Caco-2 (cell line): Measurements from ENCODE around the gene MON2. TPM values are rescaled to one million over a fixed set of nuclear protein-coding genes. Genes with fewer than 3 reads are reported as not detected.

Experiments used
- BruUV-seq: library from RNA; stranded (reverse); fragments of 400-500 nt; replicated peaks from 2 replicates; lab custom pipeline; 2021; lab: Mats Ljungman, UMichigan
- CTCF ChIA-PET: fragments of 300-600 bp; sonication (Branson Sonifier 250); formaldehyde crosslinking; loops from one replicate; lab custom pipeline; 2022; ENCODE audit warnings: antibody characterized with exemption; lab: Charles Lee
- POLR2A ChIA-PET: fragments of 300-600 bp; sonication (Branson Sonifier 250); formaldehyde crosslinking; loops from one replicate; lab custom pipeline; 2022; ENCODE audit warnings: antibody characterized with exemption; lab: Charles Lee
- DNase-seq, 2 experiments: peaks; one replicate each; pipeline versions ENCODE4 v3.0.0 to v3.0.0-alpha.2; 2020 to 2022
- H3K27me3 ChIP-seq: replicated peaks from 2 replicates; pipeline ENCODE4 v1.6.0; 2011; ENCODE audit warnings: low read length; ENCODE audit not compliant: control insufficient read depth, insufficient read depth
- H3K36me3 ChIP-seq: 2 replicates; pipeline ENCODE4 v1.5.1; 2011; ENCODE audit warnings: low read length; ENCODE audit not compliant: control insufficient read depth, insufficient read depth
- H3K4me1 ChIP-seq: fragments of 250-450 bp; sonication (Bioruptor Pico); 2 replicates; pipeline ENCODE4 v1.5.1; 2020; ENCODE audit warnings: mild to moderate bottlenecking
- H3K4me3 ChIP-seq: 2 replicates; pipeline ENCODE4 v1.5.1; 2011; ENCODE audit warnings: low read depth, mild to moderate bottlenecking, control low read depth, low read length
- H3K9me3 ChIP-seq: fragments of 250-450 bp; sonication (Bioruptor Pico); 2 replicates; pipeline ENCODE4 v1.5.1; 2020; ENCODE audit warnings: mild to moderate bottlenecking, moderate library complexity
- H3K27ac Mint-ChIP-seq: one replicate; pipeline ENCODE4 v1.8.0; 2022; ENCODE audit warnings: mixed read lengths; ENCODE audit not compliant: unreplicated experiment
- H3K27me3 Mint-ChIP-seq: one replicate; pipeline ENCODE4 v1.8.0; 2022; ENCODE audit warnings: mixed read lengths; ENCODE audit not compliant: insufficient read depth, unreplicated experiment
- H3K36me3 Mint-ChIP-seq: one replicate; pipeline ENCODE4 v1.8.0; 2022; ENCODE audit warnings: mild to moderate bottlenecking, mixed read lengths; ENCODE audit not compliant: insufficient read depth, unreplicated experiment
- H3K4me1 Mint-ChIP-seq: one replicate; pipeline ENCODE4 v1.8.0; 2022; ENCODE audit warnings: low read depth, mixed read lengths; ENCODE audit not compliant: unreplicated experiment
- H3K4me3 Mint-ChIP-seq: one replicate; pipeline ENCODE4 v1.8.0; 2022; ENCODE audit warnings: mild to moderate bottlenecking, moderate library complexity, mixed read lengths; ENCODE audit not compliant: unreplicated experiment
- H3K9me3 Mint-ChIP-seq: one replicate; pipeline ENCODE4 v1.8.0; 2022; ENCODE audit warnings: mixed read lengths; ENCODE audit not compliant: unreplicated experiment
- CTCF ChIP-seq, 2 experiments: fragments of 200-600 bp in 1 of 2; IDR thresholded peaks; 1 replicate in 1 of 2; 2 replicates in 1 of 2; pipeline versions ENCODE4 v1.5.1 to v1.8.0; 2011 to 2022; ENCODE audit warnings: antibody characterized with exemption in 1 of 2, control low read depth in 1 of 2, inconsistent platforms in 1 of 2, low read depth in 1 of 2, low read length in 1 of 2, mild to moderate bottlenecking in 1 of 2, moderate library complexity in 1 of 2; ENCODE audit not compliant: insufficient read depth in 1 of 2, severe bottlenecking in 1 of 2, unreplicated experiment in 1 of 2
- intact Hi-C: fragments of 100-400 bp; cut with micrococcal nuclease; formaldehyde crosslinking; loops from one replicate; pipeline ENCODE4 v1.10.0; 2022; ENCODE audit not compliant: unreplicated experiment
- total RNA-seq: library from RNA; stranded (reverse); gene quantifications from 2 replicates; pipeline ENCODE4 v1.2.3, GENCODE V29; 2022

MON2 gene
- total RNA-seq, 1 experiment from 2014 or later, result 30.8 TPM

- intact Hi-C loops, result no loop called here
- H3K9me3 Mint-ChIP-seq, result no peaks in the 10 kb centered on the region
- Histone ChIP-seq H3K9me3 (no peaks in the 10 kb centered on the region), H3K4me1 (no peaks in the 10 kb centered on the region), H3K4me3 (no peak overlapping the region), H3K27me3 (no peaks in the 10 kb centered on the region), H3K36me3 (no peaks in the 10 kb centered on the region)
- no peaks in the 10 kb centered on the region for H3K4me1 Mint-ChIP-seq
- H3K27me3 Mint-ChIP-seq, result peaks cover 14% of the 10 kb centered on the region
- no peak overlapping the region for H3K27ac Mint-ChIP-seq
- CTCF ChIA-PET, result no interaction called here
- no peak for DNase-seq
- no peak for TF ChIP-seq CTCF (IDR thresholded peaks at IDR 0.05; ENCODE audit: insufficient read depth in 1 of 2, low read depth in 1 of 2, low read length in 1 of 2, severe bottlenecking in 1 of 2, unreplicated experiment in 1 of 2)
- no peak overlapping the region for H3K4me3 Mint-ChIP-seq
- POLR2A ChIA-PET, result no interaction called here
- BruUV-seq, result no TSS peak
- H3K36me3 Mint-ChIP-seq, result no peaks in the 10 kb centered on the region
Measured at GRCh38 chr12:62429457-62429856, 37.2 kb upstream of the MON2 start.

DNA sequence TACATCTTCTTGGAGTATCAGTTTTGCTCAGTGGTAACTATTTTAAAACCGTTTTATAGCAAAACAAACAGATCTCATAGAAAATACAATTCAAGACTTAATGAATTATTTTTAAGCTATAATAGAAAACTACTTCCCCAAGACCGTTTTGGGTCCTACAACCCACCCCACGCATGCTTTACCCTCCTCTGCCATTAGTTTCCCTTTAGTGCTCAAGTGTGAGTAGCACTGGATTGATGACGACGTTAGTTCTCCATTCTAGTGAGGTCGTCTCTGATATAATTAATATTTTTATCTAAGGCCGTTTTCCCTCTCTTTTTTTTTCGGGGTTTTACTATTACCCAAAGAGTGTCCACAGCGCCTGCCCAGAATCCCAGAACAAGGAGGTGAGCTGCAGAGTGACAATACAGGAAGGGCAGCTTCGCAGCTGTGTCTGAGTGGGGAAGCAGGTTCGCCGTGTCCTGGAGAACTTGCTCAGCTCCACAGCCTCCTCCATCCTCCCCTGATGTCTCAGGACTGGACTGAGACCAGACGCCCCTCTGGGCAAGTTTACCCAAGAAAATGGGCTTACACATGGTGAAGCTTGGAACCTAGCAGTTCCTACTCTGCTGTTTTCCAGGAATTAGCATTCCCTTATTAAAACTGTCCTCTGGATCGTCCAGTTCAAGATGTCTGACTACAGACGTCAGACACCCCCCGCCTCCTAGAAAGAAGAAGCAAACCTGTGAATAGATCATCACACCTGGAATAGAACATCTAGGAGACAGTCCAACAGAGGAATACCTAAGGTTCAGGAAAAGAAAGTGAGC is 31.9 kb upstream of the MON2 start:
- ChIA-PET CTCF (interaction anchor here (1.0 to 2.4 kb wide), 6 partner anchors 8 to 634 kb away, joined by 3 to 9 read pairs (median 4); partner anchors contain the start of genes MON2 and USP15), POLR2A (interaction anchor here (1.2 kb wide), 1 partner anchor 33 kb away, joined by 3 read pairs; no protein-coding TSS in a partner anchor)
- no peaks in the 10 kb centered on the region for H3K9me3 Mint-ChIP-seq
- H3K4me1 Mint-ChIP-seq, result no peaks in the 10 kb centered on the region
- Histone ChIP-seq H3K27me3 (no peaks in the 10 kb centered on the region), H3K4me1 (no peaks in the 10 kb centered on the region), H3K4me3 (peak overlapping the region; percentile 54), H3K36me3 (no peaks in the 10 kb centered on the region), H3K9me3 (no peaks in the 10 kb centered on the region)
- intact Hi-C loops, result loop anchor here (1.0 to 5.0 kb wide), 3 partner anchors 90 to 173 kb away; no protein-coding TSS in a partner anchor
- no peak for TF ChIP-seq CTCF (IDR thresholded peaks at IDR 0.05; ENCODE audit: insufficient read depth in 1 of 2, low read depth in 1 of 2, low read length in 1 of 2, severe bottlenecking in 1 of 2, unreplicated experiment in 1 of 2)
- no peaks in the 10 kb centered on the region for H3K36me3 Mint-ChIP-seq
- peak; percentile 43 to 47 for DNase-seq
- peaks cover 11% of the 10 kb centered on the region for H3K27me3 Mint-ChIP-seq
- H3K4me3 Mint-ChIP-seq, result peak overlapping the region; percentile 93
- BruUV-seq, result no TSS peak
- peak overlapping the region; percentile 39 for H3K27ac Mint-ChIP-seq

GRCh38 chr12:62435303-62436163 is 31.1 kb upstream of the MON2 start:
- H3K4me3 Mint-ChIP-seq, result peak overlapping the region; percentile 93
- no peaks in the 10 kb centered on the region for H3K4me1 Mint-ChIP-seq
- Histone ChIP-seq H3K4me1 (no peaks in the 10 kb centered on the region), H3K9me3 (no peaks in the 10 kb centered on the region), H3K27me3 (no peaks in the 10 kb centered on the region), H3K4me3 (peak overlapping the region; percentile 54), H3K36me3 (no peaks in the 10 kb centered on the region)
- DNase-seq, result peak; percentile 63 to 70
- peak in 1 of 2 experiments; percentile 74 for TF ChIP-seq CTCF (IDR thresholded peaks at IDR 0.05; ENCODE audit: insufficient read depth in 1 of 2, low read depth in 1 of 2, low read length in 1 of 2, severe bottlenecking in 1 of 2, unreplicated experiment in 1 of 2)
- no peaks in the 10 kb centered on the region for H3K9me3 Mint-ChIP-seq
- POLR2A ChIA-PET, result interaction anchor here (1.2 kb wide), 1 partner anchor 32 kb away, joined by 3 read pairs; no protein-coding TSS in a partner anchor
- no peaks in the 10 kb centered on the region for H3K36me3 Mint-ChIP-seq
- no TSS peak for BruUV-seq
- intact Hi-C loops, result loop anchor here (1.0 to 5.0 kb wide), 3 partner anchors 89 to 174 kb away; no protein-coding TSS in a partner anchor
- H3K27ac Mint-ChIP-seq, result peak overlapping the region; percentile 39
- CTCF ChIA-PET, result interaction anchor here (0.6 to 2.4 kb wide), 9 partner anchors 9 to 633 kb away, joined by 3 to 9 read pairs (median 4); partner anchors contain the start of genes MON2 and USP15
- H3K27me3 Mint-ChIP-seq, result peaks cover 10% of the 10 kb centered on the region
